Natural killer cell treated with Interleukin-12 subunit alpha and Interleukin-12 subunit beta and Interleukin-15 and Interleukin-18, amount 100 ng/mL, for 72 hours (primary cell): ENCODE results near the gene GATAD2B. TPM values are rescaled to one million over a fixed set of nuclear protein-coding genes. Genes with fewer than 3 reads are reported as not detected.
"Not testable (repeated sequence)": the region's sequence is repeated elsewhere in the genome, so short reads cannot be mapped to it uniquely, and the experiment has no call there.

Source experiments
- ATAC-seq, 2 donors: fragments of 150-1000 bp; cut with Tn5 transposase in 1 of 2; sonication (Bioruptor Pico), chemical (Tn5 transposase) in 1 of 2; 2 replicates each; pipeline ENCODE4 v1.10.0; 2021
- DNase-seq: peaks from one replicate; pipeline ENCODE4 v3.0.0; 2022; ENCODE audit warnings: low spot score
- H3K27ac Mint-ChIP-seq, 2 donors: 1 replicate in 1 of 2; 2 replicates in 1 of 2; pipeline ENCODE4 v1.8.0; 2022; ENCODE audit warnings: mixed read lengths in 2 of 2, mild to moderate bottlenecking in 1 of 2, moderate library complexity in 1 of 2
- H3K27me3 Mint-ChIP-seq, 2 donors: 1 replicate in 1 of 2; 2 replicates in 1 of 2; pipeline ENCODE4 v1.8.0; 2022; ENCODE audit warnings: mixed read lengths in 2 of 2
- H3K36me3 Mint-ChIP-seq: one replicate; pipeline ENCODE4 v1.8.0; 2022; ENCODE audit warnings: mixed read lengths
- H3K4me1 Mint-ChIP-seq, 2 donors: 1 replicate in 1 of 2; 2 replicates in 1 of 2; pipeline ENCODE4 v1.8.0; 2022; ENCODE audit warnings: low read depth in 2 of 2, mixed read lengths in 2 of 2, mild to moderate bottlenecking in 1 of 2
- H3K4me3 Mint-ChIP-seq: one replicate; pipeline ENCODE4 v1.8.0; 2022; ENCODE audit warnings: mixed read lengths
- H3K9me3 Mint-ChIP-seq: 2 replicates; pipeline ENCODE4 v1.8.0; 2022; ENCODE audit warnings: mixed read lengths
- total RNA-seq, 2 donors: library from RNA; stranded (reverse); gene quantifications; one replicate each; pipeline ENCODE4 v1.2.3, GENCODE V29; 2022

GATAD2B gene
- total RNA-seq, 2 donors from 2014 or later = 58.5 to 76.6 TPM

DNA sequence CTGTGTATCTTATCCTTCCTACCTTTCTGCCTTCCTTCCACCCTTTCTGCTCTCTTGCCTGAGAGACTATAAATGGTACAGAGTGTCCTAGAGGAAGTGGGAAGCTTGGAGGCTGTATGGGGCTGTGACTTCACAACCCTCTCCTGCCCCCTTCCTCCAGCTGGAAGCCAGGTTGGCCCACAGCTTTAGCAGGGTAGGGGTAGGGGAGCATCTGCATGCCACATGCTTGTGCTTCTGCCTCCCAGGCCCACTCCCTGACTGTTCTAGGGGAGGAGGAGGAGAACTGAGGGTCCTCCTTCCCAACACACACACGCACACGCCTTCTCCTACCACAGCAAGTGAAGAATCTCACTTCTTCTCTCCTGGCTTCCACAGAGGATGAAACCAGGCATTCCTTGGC, 151.5 kb downstream of the GATAD2B start:
- DNase-seq = no peak
- H3K4me3 Mint-ChIP-seq = no peak overlapping the region
- H3K9me3 Mint-ChIP-seq = no peaks in the 10 kb centered on the region
- peaks cover 19 to 26% of the 10 kb centered on the region in 2 donors for H3K4me1 Mint-ChIP-seq
- H3K36me3 Mint-ChIP-seq = peaks cover 10% of the 10 kb centered on the region
- no peak overlapping the region for H3K27ac Mint-ChIP-seq
- H3K27me3 Mint-ChIP-seq = no peaks in the 10 kb centered on the region
- ATAC-seq = no peak

DNA sequence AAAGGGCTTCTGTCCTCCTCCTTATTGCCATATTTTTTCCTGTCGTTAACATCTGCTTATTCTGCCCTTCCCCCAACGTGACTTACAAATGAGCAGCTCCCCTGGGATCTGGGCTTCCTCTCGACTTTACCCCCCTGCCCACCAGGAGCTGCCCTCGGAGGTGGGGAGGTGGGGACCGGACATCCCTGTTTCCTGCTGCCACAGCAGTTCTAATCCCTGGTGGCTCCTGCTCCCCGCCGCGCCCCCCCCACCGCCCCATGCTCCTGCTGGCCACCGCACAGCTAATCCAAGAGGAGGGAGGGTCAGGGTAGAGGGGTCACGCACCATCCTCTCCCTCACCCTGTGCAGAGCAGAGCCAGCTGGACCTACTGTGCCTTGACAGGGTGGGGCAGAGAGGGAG, 152.0 kb downstream of the GATAD2B start:
- Mint-ChIP-seq H3K27me3 (no peaks in the 10 kb centered on the region), H3K36me3 (peaks cover 10% of the 10 kb centered on the region), H3K27ac (no peak overlapping the region), H3K4me1 (peaks cover 19 to 26% of the 10 kb centered on the region in 2 donors), H3K4me3 (no peak overlapping the region), H3K9me3 (no peaks in the 10 kb centered on the region)
- ATAC-seq = no peak
- DNase-seq = no peak

DNA sequence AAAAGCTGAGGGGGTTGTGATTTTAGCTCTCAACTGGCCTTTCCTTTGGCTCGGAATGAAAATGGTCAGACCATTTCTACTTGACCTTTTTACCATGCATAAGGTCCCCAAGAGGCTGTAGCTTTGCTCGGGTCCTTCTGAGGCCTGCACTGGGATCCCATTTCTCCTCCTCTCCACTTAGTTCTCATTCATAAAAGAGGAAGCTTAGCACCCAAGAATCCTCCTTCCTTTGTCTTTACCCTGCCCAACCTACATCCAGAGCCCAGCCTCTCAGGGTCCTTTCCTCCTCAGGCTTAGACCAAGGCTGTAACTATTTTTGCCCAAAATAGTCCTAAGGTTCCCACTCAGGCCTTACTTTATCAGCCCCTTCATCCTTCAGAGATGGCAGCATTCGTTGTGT, 153.6 kb downstream of the GATAD2B start:
- DNase-seq = no peak
- Mint-ChIP-seq H3K36me3 (peaks cover 10% of the 10 kb centered on the region), H3K4me3 (no peak overlapping the region), H3K4me1 (peaks cover 11 to 18% of the 10 kb centered on the region in 2 donors), H3K27me3 (no peaks in the 10 kb centered on the region), H3K9me3 (no peaks in the 10 kb centered on the region), H3K27ac (peak overlapping the region in 1 of 2 donors; percentile 78)
- ATAC-seq = no peak

DNA sequence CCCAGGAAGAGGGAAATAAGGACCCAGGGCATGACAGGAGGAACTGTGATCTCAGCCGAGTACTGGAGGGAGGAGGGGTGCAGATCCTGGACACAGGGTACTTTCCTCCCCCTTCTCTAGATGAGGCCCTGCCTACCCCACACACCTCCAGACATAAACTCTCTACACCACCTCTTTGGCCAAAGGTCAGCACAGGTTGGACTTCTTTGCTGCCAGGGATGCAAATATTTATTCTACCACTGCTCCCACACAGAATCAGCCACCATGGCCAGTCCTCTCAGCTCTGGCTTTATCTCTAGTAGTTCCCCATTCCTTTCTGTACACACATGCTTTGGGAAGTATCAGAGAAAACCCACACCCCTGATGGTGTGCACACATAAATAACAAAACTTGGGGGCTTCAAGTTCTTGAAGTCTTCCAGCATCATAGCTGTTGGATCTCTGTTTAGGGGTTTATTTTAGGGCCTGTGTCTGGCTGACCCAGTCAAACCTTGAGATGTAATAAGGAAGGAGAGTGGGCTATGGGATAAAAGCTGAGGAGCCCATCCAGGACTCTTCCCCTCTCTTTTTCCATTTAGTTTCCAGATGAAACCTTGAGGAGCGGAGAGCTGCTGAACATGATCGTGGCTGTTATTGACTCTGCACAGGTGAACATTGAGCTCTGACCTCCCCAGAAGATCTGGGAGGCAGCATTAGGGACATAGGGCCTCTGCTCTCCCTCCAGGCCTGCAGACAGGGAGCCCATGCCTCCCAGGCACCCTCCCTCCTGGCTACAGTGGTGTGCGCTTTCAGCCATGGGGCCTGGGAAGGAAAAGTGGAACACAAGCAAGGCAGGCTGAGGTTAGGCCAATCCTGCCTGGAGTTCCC, 154.2 kb downstream of the GATAD2B start:
- Mint-ChIP-seq H3K9me3 (no peaks in the 10 kb centered on the region), H3K27me3 (no peaks in the 10 kb centered on the region), H3K27ac (no peak overlapping the region), H3K4me3 (no peak overlapping the region), H3K36me3 (peaks cover 10% of the 10 kb centered on the region), H3K4me1 (peaks cover 4 to 12% of the 10 kb centered on the region in 2 donors)
- DNase-seq = no peak
- no peak for ATAC-seq

DNA sequence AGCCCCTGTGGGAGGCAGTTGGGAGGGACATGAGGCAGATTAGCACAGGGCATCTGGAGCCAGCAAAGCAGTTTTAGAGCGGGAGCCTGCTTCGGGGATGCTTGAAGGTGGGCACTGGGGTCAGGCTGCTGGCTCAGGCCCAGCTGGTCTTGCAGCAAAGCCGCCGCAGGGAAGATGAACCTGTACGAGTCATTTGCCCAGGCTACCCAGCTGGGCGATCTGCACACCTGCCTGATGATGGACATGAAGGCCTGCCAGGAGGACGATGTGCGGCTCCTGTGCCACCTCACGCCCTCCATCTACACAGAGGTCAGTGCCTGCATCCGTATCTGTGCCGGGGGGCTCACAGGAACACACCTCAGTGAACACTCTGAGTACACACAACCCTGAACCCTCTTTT, 155.3 kb downstream of the GATAD2B start:
- peaks cover 10% of the 10 kb centered on the region for H3K36me3 Mint-ChIP-seq
- no peak overlapping the region for H3K4me3 Mint-ChIP-seq
- peaks cover 0 to 5% of the 10 kb centered on the region in 2 donors for H3K4me1 Mint-ChIP-seq
- no peaks in the 10 kb centered on the region for H3K9me3 Mint-ChIP-seq
- H3K27me3 Mint-ChIP-seq = no peaks in the 10 kb centered on the region
- no peak for DNase-seq
- no peak overlapping the region for H3K27ac Mint-ChIP-seq
- no peak for ATAC-seq

DNA sequence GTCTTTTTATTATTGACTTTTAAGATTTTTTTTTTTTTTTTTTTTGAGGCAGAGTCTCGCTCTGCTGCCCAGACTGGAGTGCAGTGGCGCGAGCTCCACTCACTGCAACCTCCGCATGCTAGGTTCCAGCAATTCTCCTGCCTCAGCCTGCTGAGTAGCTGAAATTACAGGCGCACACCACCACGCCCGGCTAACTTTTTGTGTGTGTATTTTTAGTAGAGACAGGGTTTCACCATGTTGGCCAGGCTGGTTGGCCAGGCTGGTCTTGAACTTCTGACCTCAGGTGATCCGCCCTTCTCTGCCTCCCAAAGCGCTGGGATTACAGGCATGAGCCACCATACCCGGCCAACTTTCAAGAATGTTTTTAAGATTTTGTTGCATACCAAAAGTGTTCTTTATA, 156.1 kb downstream of the GATAD2B start:
- not testable (repeated sequence) for H3K4me1 Mint-ChIP-seq, DNase-seq, H3K9me3 Mint-ChIP-seq, H3K4me3 Mint-ChIP-seq, ATAC-seq, H3K27me3 Mint-ChIP-seq, H3K27ac Mint-ChIP-seq
- H3K36me3 Mint-ChIP-seq = peaks cover 10% of the 10 kb centered on the region

DNA sequence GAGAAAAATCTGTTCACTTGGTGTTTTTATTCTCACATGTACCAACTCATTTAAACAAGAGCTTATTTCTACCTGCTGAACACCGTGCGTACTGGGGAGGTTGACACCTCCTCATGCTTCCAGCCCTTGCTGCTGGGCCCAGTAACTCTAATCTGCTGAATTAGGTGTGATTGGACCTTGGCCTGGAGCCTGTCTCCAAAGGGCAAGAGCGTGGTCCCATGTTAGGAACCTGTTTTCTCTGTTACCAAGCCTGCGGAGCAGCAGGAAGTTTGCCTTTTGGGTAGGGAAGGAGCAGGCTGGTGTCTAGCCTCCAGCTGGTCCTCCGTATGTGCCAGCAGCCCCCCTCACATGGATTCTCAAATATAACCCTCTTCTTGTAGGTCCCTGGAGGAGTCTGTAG, 158.5 kb downstream of the GATAD2B start:
- Mint-ChIP-seq H3K4me3 (no peak overlapping the region), H3K36me3 (peaks cover 10% of the 10 kb centered on the region), H3K4me1 (no peaks in the 10 kb centered on the region), H3K27ac (no peak overlapping the region), H3K27me3 (no peaks in the 10 kb centered on the region), H3K9me3 (no peaks in the 10 kb centered on the region)
- DNase-seq (no peak), ATAC-seq (no peak)

DNA sequence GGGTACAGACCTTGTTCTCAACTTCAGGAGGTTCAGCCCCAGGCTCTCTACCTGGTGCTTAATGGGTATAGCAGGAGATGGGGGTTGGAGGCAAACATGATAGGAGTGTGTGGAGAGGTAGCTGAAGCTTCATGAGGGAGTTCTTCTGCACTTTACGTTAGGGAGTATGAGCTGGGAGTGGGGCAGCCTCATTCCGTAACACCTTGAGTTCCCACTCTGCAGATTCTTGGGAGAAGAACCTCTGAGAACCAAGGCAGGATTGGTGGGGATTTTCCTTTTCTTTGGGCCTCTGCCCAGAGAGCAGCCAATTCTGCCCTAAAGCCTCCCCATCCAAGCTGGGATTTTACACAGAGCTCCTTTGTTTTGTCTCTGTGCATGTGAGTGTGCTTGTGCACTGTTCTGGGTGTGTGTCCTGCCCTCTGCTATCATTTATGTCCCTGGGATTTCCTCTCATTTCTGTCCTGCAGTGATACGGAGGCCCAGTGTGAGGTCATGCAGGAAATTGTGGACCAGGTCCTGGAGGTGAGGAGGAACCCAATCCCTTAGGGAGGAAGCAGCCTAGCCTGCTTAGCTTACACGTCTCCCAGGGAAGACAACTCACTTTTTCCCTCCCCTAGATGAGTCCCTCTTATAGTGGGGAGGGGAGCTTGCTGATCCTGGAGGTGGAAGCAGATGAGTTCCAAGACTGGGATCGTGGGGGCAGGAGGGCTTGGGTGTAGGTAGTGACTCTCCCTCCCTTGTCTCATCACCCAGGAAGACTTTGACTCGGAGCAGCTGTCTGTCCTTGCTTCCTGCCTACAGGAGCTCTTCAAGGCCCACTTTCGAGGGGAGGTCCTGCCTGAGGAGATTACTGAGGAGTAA, 159.2 kb downstream of the GATAD2B start:
- H3K9me3 Mint-ChIP-seq = no peaks in the 10 kb centered on the region
- peaks cover 10% of the 10 kb centered on the region for H3K36me3 Mint-ChIP-seq
- no peak for DNase-seq
- H3K27me3 Mint-ChIP-seq = no peaks in the 10 kb centered on the region
- H3K4me3 Mint-ChIP-seq = no peak overlapping the region
- H3K4me1 Mint-ChIP-seq = no peaks in the 10 kb centered on the region
- no peak overlapping the region for H3K27ac Mint-ChIP-seq
- ATAC-seq = no peak

DNA sequence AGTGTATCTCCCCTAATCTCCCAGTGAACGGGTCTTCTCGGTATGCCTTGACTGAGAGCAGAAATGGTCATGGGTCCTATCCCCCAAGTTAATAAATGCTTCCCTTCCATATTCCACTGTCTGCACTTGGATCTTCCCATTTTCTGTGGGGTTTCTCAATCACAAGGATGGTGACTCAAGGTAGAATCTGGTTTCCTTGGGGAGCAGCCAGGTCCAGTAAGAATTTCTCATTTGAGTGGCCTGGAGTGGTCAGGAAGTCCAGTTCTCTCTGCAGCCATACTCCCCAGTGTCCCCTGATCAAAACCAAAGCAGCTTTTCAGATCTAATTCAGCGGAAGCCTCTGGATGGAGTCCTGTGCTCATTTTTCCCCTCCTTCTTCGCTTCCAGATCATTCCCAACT, 162.3 kb downstream of the GATAD2B start:
- Mint-ChIP-seq H3K4me1 (no peaks in the 10 kb centered on the region), H3K9me3 (no peaks in the 10 kb centered on the region), H3K36me3 (peaks cover 6% of the 10 kb centered on the region), H3K4me3 (no peak overlapping the region), H3K27me3 (no peaks in the 10 kb centered on the region), H3K27ac (peak overlapping the region in 1 of 2 donors; percentile 47)
- no peak for ATAC-seq
- no peak for DNase-seq

Other genes starting within 250 kb of the GATAD2B start
- gene NPR1, start 244.3 kb downstream of the GATAD2B start, total RNA-seq = not detected
- 10 to 100 TPM; 42.1 to 62.0 TPM for gene INTS3, start 194.9 kb downstream of the GATAD2B start, total RNA-seq
- gene SLC27A3, start 147.6 kb downstream of the GATAD2B start, total RNA-seq = 10 to 100 TPM; 33.6 to 69.9 TPM
- gene DENND4B, start 23.7 kb upstream of the GATAD2B start, total RNA-seq = 100 to 1,000 TPM; 161 to 205 TPM
- gene CRTC2, start 35.6 kb upstream of the GATAD2B start, total RNA-seq = 100 to 1,000 TPM; 103 to 129 TPM
- gene SLC39A1, start 40.6 kb upstream of the GATAD2B start, total RNA-seq = 10 to 100 TPM; 65.6 to 74.2 TPM
- 1 to 10 TPM; 4.5 to 6.1 TPM for gene CREB3L4, start 44.9 kb upstream of the GATAD2B start, total RNA-seq
- gene JTB, start 54.7 kb upstream of the GATAD2B start, total RNA-seq = 100 to 1,000 TPM; 164 to 255 TPM
- gene RAB13, start 63.4 kb upstream of the GATAD2B start, total RNA-seq = 10 to 100 TPM in 1 of 2 donors, 1 to 10 TPM in 1; 7.8 to 11.5 TPM
- 100 to 1,000 TPM; 370 to 905 TPM for gene RPS27, start 67.8 kb upstream of the GATAD2B start, total RNA-seq
- under 1 TPM in 1 of 2 donors, not detected in 1; 0.24 TPM for gene NUP210L, start 232.1 kb upstream of the GATAD2B start, total RNA-seq